ENCODE results near the gene UPF3B.
"Not testable (repeated sequence)": the region's sequence is repeated elsewhere in the genome, so short reads cannot be mapped to it uniquely, and the experiment has no call there.

DNA sequence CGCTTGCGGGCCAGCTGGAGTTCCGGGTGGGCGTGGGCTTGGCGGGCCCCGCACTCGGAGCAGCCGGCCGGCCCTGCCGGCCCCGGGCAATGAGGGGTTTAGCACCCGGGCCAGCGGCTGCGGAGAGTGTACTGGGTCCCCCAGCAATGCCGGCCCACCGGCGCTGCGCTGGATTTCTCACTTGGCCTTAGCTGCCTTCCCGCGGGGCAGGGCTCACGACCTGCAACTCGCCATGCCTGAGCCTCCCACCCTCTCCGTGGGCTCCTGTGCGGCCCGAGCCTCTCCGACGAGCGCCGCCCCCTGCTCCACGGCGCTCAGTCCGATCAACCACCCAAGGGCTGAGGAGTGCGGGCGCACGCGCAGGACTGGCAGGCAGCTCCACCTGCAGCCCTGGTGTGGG lies 37.9 kb upstream of the UPF3B start:
- TF ChIP-seq, protein P1, sequence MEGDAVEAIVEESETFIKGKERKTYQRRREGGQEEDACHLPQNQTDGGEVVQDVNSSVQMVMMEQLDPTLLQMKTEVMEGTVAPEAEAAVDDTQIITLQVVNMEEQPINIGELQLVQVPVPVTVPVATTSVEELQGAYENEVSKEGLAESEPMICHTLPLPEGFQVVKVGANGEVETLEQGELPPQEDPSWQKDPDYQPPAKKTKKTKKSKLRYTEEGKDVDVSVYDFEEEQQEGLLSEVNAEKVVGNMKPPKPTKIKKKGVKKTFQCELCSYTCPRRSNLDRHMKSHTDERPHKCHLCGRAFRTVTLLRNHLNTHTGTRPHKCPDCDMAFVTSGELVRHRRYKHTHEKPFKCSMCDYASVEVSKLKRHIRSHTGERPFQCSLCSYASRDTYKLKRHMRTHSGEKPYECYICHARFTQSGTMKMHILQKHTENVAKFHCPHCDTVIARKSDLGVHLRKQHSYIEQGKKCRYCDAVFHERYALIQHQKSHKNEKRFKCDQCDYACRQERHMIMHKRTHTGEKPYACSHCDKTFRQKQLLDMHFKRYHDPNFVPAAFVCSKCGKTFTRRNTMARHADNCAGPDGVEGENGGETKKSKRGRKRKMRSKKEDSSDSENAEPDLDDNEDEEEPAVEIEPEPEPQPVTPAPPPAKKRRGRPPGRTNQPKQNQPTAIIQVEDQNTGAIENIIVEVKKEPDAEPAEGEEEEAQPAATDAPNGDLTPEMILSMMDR (IDR thresholded peaks at IDR 0.05; ENCODE audit: extremely low read depth in 1 of 2, insufficient read depth in 1 of 2, low read depth in 1 of 2, low read length in 2 of 2), result not testable (repeated sequence)
- TF ChIP-seq POLR2AphosphoS5 (IDR thresholded peaks at IDR 0.05; ENCODE audit: insufficient read depth, low read depth, low read length); EZH2 (IDR thresholded peaks at IDR 0.05; ENCODE audit: borderline replicate concordance, low read depth, low read length, severe bottlenecking); JUN (IDR thresholded peaks at IDR 0.05; ENCODE audit: borderline replicate concordance, insufficient read depth, insufficient read length, low read depth); POLR2A (IDR thresholded peaks at IDR 0.05; ENCODE audit: low read depth, low read length); MYC (IDR thresholded peaks at IDR 0.05; ENCODE audit: low read depth, low read length): not testable (repeated sequence)

Data from endothelial cell of umbilical vein (primary cell).